Measurements from ENCODE around the gene KCND2.
"Not testable (repeated sequence)": the region's sequence is repeated elsewhere in the genome, so short reads cannot be mapped to it uniquely, and the experiment has no call there.

Gene KCND2

DNA sequence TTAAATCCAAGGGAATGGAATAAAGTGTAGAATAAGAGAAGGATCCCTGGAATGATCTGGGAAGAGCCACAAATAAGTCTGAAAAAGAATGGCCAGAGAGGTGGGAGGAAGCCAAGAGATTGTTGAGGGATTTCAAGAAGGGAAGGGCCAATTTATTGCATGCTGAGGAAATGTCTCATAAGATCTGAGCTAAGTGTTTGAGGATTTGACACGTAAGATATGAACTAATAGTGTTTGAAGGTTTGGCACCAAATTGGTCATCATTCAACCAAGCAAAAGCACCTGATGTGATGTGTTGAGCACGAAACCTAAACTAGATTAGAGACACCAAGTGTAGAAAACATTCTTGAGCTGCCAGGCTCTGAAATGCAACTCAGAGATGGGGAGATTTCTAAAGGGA is 487.1 kb downstream of the KCND2 start:
- Histone ChIP-seq H3K4me1 (ENCODE audit: insufficient read depth, insufficient read length) (no peaks in the 10 kb centered on the region), H3K9ac (ENCODE audit: insufficient read length, low read depth) (no peak overlapping the region), H3K4me3 (ENCODE audit: insufficient read length, low read depth) (no peak overlapping the region), H3K27me3 (ENCODE audit: insufficient read depth, insufficient read length) (no peaks in the 10 kb centered on the region), H3K36me3 (ENCODE audit: insufficient read depth, insufficient read length, low read length) (no peaks in the 10 kb centered on the region), H3K9me3 (ENCODE audit: insufficient read depth, low read length) (no peaks in the 10 kb centered on the region)
- no peak for TF ChIP-seq SUZ12 (IDR thresholded peaks at IDR 0.05; ENCODE audit: extremely low read depth, insufficient read depth, insufficient read length)
- TF ChIP-seq ZNF274 (IDR thresholded peaks at IDR 0.05; ENCODE audit: low read depth, low read length): no peak
- no peak for DNase-seq (ENCODE audit: low read depth, low spot score)

DNA sequence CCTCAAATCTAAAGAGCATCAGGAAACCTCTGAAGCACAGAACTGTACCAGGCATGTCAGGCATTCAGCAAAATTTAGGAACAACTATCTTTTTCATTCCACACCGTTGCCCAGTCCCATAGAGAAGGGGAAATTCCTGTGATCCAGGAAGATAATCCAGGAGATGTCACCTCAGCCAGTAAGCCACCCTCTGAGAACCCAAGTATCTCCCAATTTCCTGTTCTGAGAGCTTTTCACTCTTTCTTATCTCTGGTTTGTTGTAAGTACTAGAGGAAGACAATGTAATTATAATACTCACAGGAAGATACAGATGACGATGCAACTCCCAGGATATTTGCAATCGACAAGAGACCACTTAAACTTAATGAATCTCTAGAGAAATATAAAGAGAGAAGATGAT is 487.9 kb downstream of the KCND2 start:
- no peak for TF ChIP-seq YY1 (IDR thresholded peaks at IDR 0.05; ENCODE audit: insufficient read depth, insufficient read length)
- no peak for TF ChIP-seq SUZ12 (IDR thresholded peaks at IDR 0.05; ENCODE audit: extremely low read depth, insufficient read depth, insufficient read length)
- no peak for TF ChIP-seq ZNF274 (IDR thresholded peaks at IDR 0.05; ENCODE audit: low read depth, low read length)
- Histone ChIP-seq H3K9me3 (ENCODE audit: insufficient read depth, low read length) (no peaks in the 10 kb centered on the region), H3K36me3 (ENCODE audit: insufficient read depth, insufficient read length, low read length) (no peaks in the 10 kb centered on the region), H3K27me3 (ENCODE audit: insufficient read depth, insufficient read length) (no peaks in the 10 kb centered on the region), H3K4me1 (ENCODE audit: insufficient read depth, insufficient read length) (no peaks in the 10 kb centered on the region), H3K9ac (ENCODE audit: insufficient read length, low read depth) (no peak overlapping the region), H3K4me3 (ENCODE audit: insufficient read length, low read depth) (no peak overlapping the region)
- no peak for DNase-seq (ENCODE audit: low read depth, low spot score)

DNA sequence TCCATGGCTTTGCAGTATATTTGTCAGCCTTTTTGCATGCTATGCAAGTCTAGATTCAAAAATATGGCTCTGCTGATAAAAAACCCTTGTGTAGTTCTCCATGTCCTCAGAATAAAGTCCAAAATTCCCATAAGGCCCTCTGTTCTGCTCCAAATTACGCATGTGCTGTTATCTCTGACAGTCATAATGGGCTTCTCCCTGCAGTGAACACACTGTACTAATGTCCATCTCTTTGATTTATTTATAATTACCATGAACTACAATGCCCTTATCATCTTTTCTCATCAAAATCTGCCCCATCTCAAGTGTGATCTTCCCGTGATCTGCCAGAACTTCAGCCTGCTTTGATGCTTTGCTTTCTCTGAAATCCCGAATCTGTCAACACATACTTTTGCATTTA is 497.2 kb downstream of the KCND2 start:
- Histone ChIP-seq H3K9me3 (ENCODE audit: insufficient read depth, low read length) (no peaks in the 10 kb centered on the region), H3K27me3 (ENCODE audit: insufficient read depth, insufficient read length) (no peaks in the 10 kb centered on the region)
- TF ChIP-seq ZNF274 (IDR thresholded peaks at IDR 0.05; ENCODE audit: low read depth, low read length): no peak
- TF ChIP-seq YY1 (IDR thresholded peaks at IDR 0.05; ENCODE audit: insufficient read depth, insufficient read length): no peak
- no peak for TF ChIP-seq SUZ12 (IDR thresholded peaks at IDR 0.05; ENCODE audit: extremely low read depth, insufficient read depth, insufficient read length)

GRCh38 chr7:120774481-120774880 is 501.5 kb downstream of the KCND2 start:
- no peak for TF ChIP-seq ZNF274 (IDR thresholded peaks at IDR 0.05; ENCODE audit: low read depth, low read length)
- peak; percentile 18 for DNase-seq (ENCODE audit: low read depth, low spot score)
- H3K9ac ChIP-seq (ENCODE audit: insufficient read length, low read depth): no peak overlapping the region
- H3K36me3 ChIP-seq (ENCODE audit: insufficient read depth, insufficient read length, low read length): no peaks in the 10 kb centered on the region
- no peaks in the 10 kb centered on the region for H3K4me1 ChIP-seq (ENCODE audit: insufficient read depth, insufficient read length)
- H3K27me3 ChIP-seq (ENCODE audit: insufficient read depth, insufficient read length): no peaks in the 10 kb centered on the region
- no peaks in the 10 kb centered on the region for H3K9me3 ChIP-seq (ENCODE audit: insufficient read depth, low read length)
- H3K4me3 ChIP-seq (ENCODE audit: insufficient read length, low read depth): no peak overlapping the region

More for the DNA sequence above, 497.2 kb downstream of the KCND2 start:
- DNase-seq (ENCODE audit: low read depth, low spot score): no peak
- no peak overlapping the region for H3K4me3 ChIP-seq (ENCODE audit: insufficient read length, low read depth)
- H3K4me1 ChIP-seq (ENCODE audit: insufficient read depth, insufficient read length): no peaks in the 10 kb centered on the region
- H3K9ac ChIP-seq (ENCODE audit: insufficient read length, low read depth): no peak overlapping the region
- no peaks in the 10 kb centered on the region for H3K36me3 ChIP-seq (ENCODE audit: insufficient read depth, insufficient read length, low read length)

DNA sequence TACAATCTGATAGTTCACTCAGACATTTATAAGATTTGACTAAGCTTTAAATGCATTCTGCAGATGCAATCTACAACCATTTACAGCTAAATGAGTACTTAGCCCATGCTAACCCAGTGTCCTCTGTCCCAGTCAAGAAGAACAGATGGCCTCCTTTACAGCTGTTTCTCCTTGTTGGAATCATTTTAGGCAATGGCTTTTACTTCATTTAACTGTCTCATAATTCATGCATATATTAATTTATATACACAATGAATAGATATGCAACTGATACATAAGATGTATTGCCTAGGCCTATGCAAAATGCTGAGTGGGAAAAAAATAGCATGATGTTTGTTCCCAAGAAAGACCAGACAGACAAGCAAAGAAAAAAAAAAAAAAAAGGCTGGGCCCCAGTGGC is 502.8 kb downstream of the KCND2 start:
- Histone ChIP-seq H3K4me1 (ENCODE audit: insufficient read depth, insufficient read length) (no peaks in the 10 kb centered on the region), H3K27me3 (ENCODE audit: insufficient read depth, insufficient read length) (no peaks in the 10 kb centered on the region), H3K9me3 (ENCODE audit: insufficient read depth, low read length) (no peaks in the 10 kb centered on the region), H3K4me3 (ENCODE audit: insufficient read length, low read depth) (no peak overlapping the region), H3K36me3 (ENCODE audit: insufficient read depth, insufficient read length, low read length) (no peaks in the 10 kb centered on the region), H3K9ac (ENCODE audit: insufficient read length, low read depth) (no peak overlapping the region)
- no peak for TF ChIP-seq YY1 (IDR thresholded peaks at IDR 0.05; ENCODE audit: insufficient read depth, insufficient read length)
- no peak for TF ChIP-seq ZNF274 (IDR thresholded peaks at IDR 0.05; ENCODE audit: low read depth, low read length)
- no peak for TF ChIP-seq SUZ12 (IDR thresholded peaks at IDR 0.05; ENCODE audit: extremely low read depth, insufficient read depth, insufficient read length)
- DNase-seq (ENCODE audit: low read depth, low spot score): no peak

DNA sequence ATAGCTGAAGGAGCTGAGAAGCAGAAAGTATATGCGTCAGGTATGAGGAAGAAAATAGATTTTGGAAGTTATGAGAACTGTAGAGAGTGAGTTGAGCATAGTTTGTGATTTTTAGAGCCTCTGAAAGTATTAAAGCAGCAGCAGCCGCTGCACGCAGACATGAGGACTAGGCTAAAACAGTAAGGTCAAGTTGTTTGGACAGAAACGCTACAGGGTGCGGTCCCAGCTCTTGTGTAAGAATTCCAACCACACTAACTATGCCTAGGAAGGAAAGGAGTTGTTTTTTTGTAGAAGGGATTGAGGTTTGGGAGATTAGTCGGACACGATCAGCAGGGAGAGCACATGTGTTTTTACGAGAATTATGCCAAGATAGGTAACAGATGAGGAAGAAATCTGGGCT is 506.1 kb downstream of the KCND2 start:
- not testable (repeated sequence) for DNase-seq (ENCODE audit: low read depth, low spot score); H3K36me3 ChIP-seq (ENCODE audit: insufficient read depth, insufficient read length, low read length); H3K4me1 ChIP-seq (ENCODE audit: insufficient read depth, insufficient read length); H3K27me3 ChIP-seq (ENCODE audit: insufficient read depth, insufficient read length); H3K9ac ChIP-seq (ENCODE audit: insufficient read length, low read depth); H3K4me3 ChIP-seq (ENCODE audit: insufficient read length, low read depth); H3K9me3 ChIP-seq (ENCODE audit: insufficient read depth, low read length)

- not testable (repeated sequence) for H3K9ac ChIP-seq (ENCODE audit: insufficient read length, low read depth); H3K4me1 ChIP-seq (ENCODE audit: insufficient read depth, insufficient read length); H3K9me3 ChIP-seq (ENCODE audit: insufficient read depth, low read length); H3K27me3 ChIP-seq (ENCODE audit: insufficient read depth, insufficient read length); H3K36me3 ChIP-seq (ENCODE audit: insufficient read depth, insufficient read length, low read length); H3K4me3 ChIP-seq (ENCODE audit: insufficient read length, low read depth); DNase-seq (ENCODE audit: low read depth, low spot score)
These were observed 507.5 kb downstream of the KCND2 start for GRCh38 chr7:120780451-120780850.

GRCh38 chr7:120780938-120781337 is 508.0 kb downstream of the KCND2 start:
- DNase-seq (ENCODE audit: low read depth, low spot score): no peak
- Histone ChIP-seq H3K9me3 (ENCODE audit: insufficient read depth, low read length) (no peaks in the 10 kb centered on the region), H3K27me3 (ENCODE audit: insufficient read depth, insufficient read length) (no peaks in the 10 kb centered on the region), H3K4me3 (ENCODE audit: insufficient read length, low read depth) (no peak overlapping the region), H3K4me1 (ENCODE audit: insufficient read depth, insufficient read length) (no peaks in the 10 kb centered on the region), H3K9ac (ENCODE audit: insufficient read length, low read depth) (no peak overlapping the region), H3K36me3 (ENCODE audit: insufficient read depth, insufficient read length, low read length) (no peaks in the 10 kb centered on the region)
- TF ChIP-seq YY1 (IDR thresholded peaks at IDR 0.05; ENCODE audit: insufficient read depth, insufficient read length) (no peak), ZNF274 (IDR thresholded peaks at IDR 0.05; ENCODE audit: low read depth, low read length) (no peak), SUZ12 (IDR thresholded peaks at IDR 0.05; ENCODE audit: extremely low read depth, insufficient read depth, insufficient read length) (no peak)

DNA sequence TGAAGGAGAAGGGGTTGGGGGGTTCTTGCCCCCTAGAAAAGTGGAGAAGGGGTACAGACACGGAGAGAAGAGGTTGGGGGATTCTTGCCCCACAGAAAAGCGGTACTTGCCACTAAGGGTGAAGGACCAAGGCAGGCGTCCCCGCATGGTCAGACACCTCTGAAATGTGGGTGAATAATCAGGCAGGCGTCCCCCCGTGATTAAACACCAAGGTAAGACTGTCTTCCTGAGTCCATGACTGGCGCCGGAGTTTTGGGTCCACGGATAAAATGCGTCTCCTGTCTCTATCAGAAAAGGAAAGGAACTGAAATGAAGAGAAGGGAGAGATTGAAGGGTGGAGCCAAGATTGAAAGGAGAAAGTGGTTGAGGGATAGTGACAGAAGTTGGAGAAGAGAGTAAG is 508.9 kb downstream of the KCND2 start:
- not testable (repeated sequence) for H3K4me3 ChIP-seq (ENCODE audit: insufficient read length, low read depth); DNase-seq (ENCODE audit: low read depth, low spot score); H3K36me3 ChIP-seq (ENCODE audit: insufficient read depth, insufficient read length, low read length); H3K4me1 ChIP-seq (ENCODE audit: insufficient read depth, insufficient read length); H3K9ac ChIP-seq (ENCODE audit: insufficient read length, low read depth); H3K27me3 ChIP-seq (ENCODE audit: insufficient read depth, insufficient read length); H3K9me3 ChIP-seq (ENCODE audit: insufficient read depth, low read length)

Measured in NT2/D1 (cell line).